Measurements from ENCODE around the gene RALB. TPM values are rescaled to one million over a fixed set of nuclear protein-coding genes. Genes with fewer than 3 reads are reported as not detected.

The RALB gene
- total and polyA plus RNA-seq, 2 of the 8 experiments (the other 6 are each of a cell fraction or from before 2014, with no cell fraction given): 12.0 to 16.6 TPM

DNA sequence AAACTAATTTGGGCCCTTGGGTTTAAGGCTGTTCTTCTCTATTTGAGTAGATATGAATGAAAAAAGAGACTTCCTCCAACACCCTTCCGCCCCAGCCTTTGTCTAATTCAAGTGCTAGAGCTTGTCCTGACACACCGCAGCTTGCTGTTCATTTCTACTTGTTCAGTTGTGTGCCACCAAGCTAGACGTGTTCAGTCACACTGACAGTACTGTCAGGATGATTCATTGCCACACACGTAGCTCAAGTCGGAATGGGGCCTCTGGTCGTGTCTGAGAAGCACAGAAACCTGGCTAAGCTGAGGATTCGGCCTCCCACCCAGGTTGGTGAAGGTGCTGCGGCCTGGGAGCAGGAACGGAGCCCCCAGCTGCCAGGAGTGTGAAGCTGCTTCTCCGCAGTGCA lies 47.7 kb downstream of the RALB start:
- Histone ChIP-seq H3K4me2 (ENCODE audit: insufficient read depth in 1 of 2, low read depth in 2 of 2, low read length in 2 of 2) (no peak overlapping the region), H2BK5ac (ENCODE audit: low read depth, low read length) (no peak overlapping the region), H4K91ac (replicated peaks; ENCODE audit: insufficient read length, low read length) (no peak overlapping the region), H3K23ac (ENCODE audit: insufficient read length) (no peak overlapping the region), H2BK120ac (replicated peaks; ENCODE audit: low read depth, low read length) (no peak overlapping the region), H3K4me1 (replicated peaks in 1 of 4; ENCODE audit: control insufficient read depth in 3 of 4, insufficient read depth in 4 of 4, low read length in 3 of 4) (no peaks in the 10 kb centered on the region), H4K8ac (ENCODE audit: extremely low read depth, insufficient read depth, low read length) (no peak overlapping the region), H3K27ac (ENCODE audit: low read depth, low read length) (no peak overlapping the region), H3K9ac (replicated peaks in 1 of 4; ENCODE audit: extremely low read depth in 1 of 4, low read depth in 3 of 4, low read length in 3 of 4) (no peak overlapping the region; a peak in 1 of 7 replicates), H3K23me2 (ENCODE audit: low read depth, low read length) (no peaks in the 10 kb centered on the region), H2AK5ac (ENCODE audit: low read depth, low read length) (no peak overlapping the region), H2BK12ac (ENCODE audit: low read depth, low read length) (no peak overlapping the region), H2BK15ac (ENCODE audit: low read length) (no peak overlapping the region), H3K79me1 (ENCODE audit: low read depth, low read length) (no peaks in the 10 kb centered on the region), H3K27me3 (replicated peaks in 1 of 4; ENCODE audit: control insufficient read depth in 3 of 4, extremely low read depth in 1 of 4, insufficient read depth in 3 of 4, low read length in 3 of 4) (no peaks in the 10 kb centered on the region), H3K4ac (replicated peaks; ENCODE audit: insufficient read length, low read depth, low read length) (no peak overlapping the region), H3K14ac (ENCODE audit: insufficient read length) (no peak overlapping the region), H4K20me1 (replicated peaks in 1 of 2; ENCODE audit: control insufficient read depth in 1 of 2, insufficient read depth in 2 of 2, low read length in 2 of 2) (peaks cover 0 to 2% of the 10 kb centered on the region in 2 experiments), H3K4me3 (ENCODE audit: extremely low read depth in 1 of 4, insufficient read depth in 2 of 4, low read depth in 3 of 4, low read length in 4 of 4) (no peak overlapping the region), H3K79me2 (ENCODE audit: control insufficient read depth in 1 of 2, insufficient read depth in 2 of 2, low read length in 2 of 2) (no peaks in the 10 kb centered on the region), H3K56ac (replicated peaks; ENCODE audit: insufficient read length, low read depth, low read length) (no peak overlapping the region), H3K18ac (ENCODE audit: extremely low read depth, low read length) (no peak overlapping the region), H2AFZ (ENCODE audit: low read length) (no peak overlapping the region), H4K5ac (ENCODE audit: insufficient read length, low read depth, low read length) (no peak overlapping the region), H3K9me3 (ENCODE audit: insufficient read depth in 2 of 2, low read depth in 1 of 2, low read length in 1 of 2) (no peaks in the 10 kb centered on the region), H3K36me3 (ENCODE audit: control insufficient read depth in 2 of 4, insufficient read depth in 4 of 4, low read length in 3 of 4) (no peaks in the 10 kb centered on the region), H2BK20ac (ENCODE audit: low read length) (no peak overlapping the region)
- DNase-seq (ENCODE audit: low read depth in 1 of 2, low spot score in 2 of 2) (peak in 1 of 2 experiments; percentile 40), FAIRE-seq (no peak)
- POLR2A ChIA-PET (ENCODE audit: partially characterized antibody): interaction anchor here (1.6 to 2.1 kb wide), 2 partner anchors 17 to 48 kb away, joined by 4 to 6 read pairs; partner anchors contain the start of gene RALB
- TF ChIP-seq KDM1A (IDR thresholded peaks at IDR 0.05; ENCODE audit: borderline replicate concordance, low read length) (no peak), GTF2F1 (IDR thresholded peaks at IDR 0.05; ENCODE audit: borderline replicate concordance, low read depth, low read length) (no peak), SP4 (IDR thresholded peaks at IDR 0.05; ENCODE audit: low read length) (no peak)
- WGBS, 2 experiments (ENCODE audit: extremely low coverage in 1 of 2, insufficient coverage in 1 of 2, insufficient read length in 1 of 2, insufficient replicate concordance in 2 of 2, low coverage in 1 of 2, low lambda C conversion rate in 2 of 2, missing lambda C conversion rate in 1 of 2): 88% methylated on average over 10 of the region's 10 CpGs; no CpG with 5 or more reads in 1 of the 2 experiments
- CTCF ChIA-PET (ENCODE audit: partially characterized antibody): interaction anchor here (0.6 to 9.4 kb wide), 12 partner anchors 9 to 168 kb away, joined by 3 to 75 read pairs (median 4); partner anchors contain the start of gene RALB
